Measurements from ENCODE around the gene FOXL1.

The FOXL1 gene

DNA sequence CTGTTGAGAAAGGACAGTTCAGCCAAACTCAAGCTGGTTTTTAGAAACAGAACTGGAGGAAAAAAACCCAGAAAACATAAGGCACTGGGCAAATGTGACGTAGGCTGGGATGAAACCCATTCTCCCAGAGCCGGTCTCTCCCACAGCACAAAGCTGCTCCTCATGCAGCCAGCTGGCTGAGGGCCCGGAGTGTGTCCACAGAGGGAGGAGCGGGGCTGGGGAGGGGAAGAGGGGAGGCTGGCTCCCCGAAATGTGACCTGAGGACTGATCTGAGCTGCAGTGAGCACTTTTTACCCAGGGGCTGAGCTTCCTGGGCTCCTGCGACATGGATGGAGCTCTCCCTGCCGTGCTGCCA lies 47.2 kb upstream of the FOXL1 start:
- H3K9me3 ChIP-seq (ENCODE audit: insufficient read depth, low read length) = no peaks in the 10 kb centered on the region
- H2AFZ ChIP-seq (ENCODE audit: low read depth, low read length, severe bottlenecking) = no peak overlapping the region
- H3K4me3 ChIP-seq (ENCODE audit: insufficient read depth, low read length, poor library complexity, severe bottlenecking) = no peak overlapping the region
- H3K4me2 ChIP-seq (ENCODE audit: low read depth, low read length, poor library complexity, severe bottlenecking) = no peak overlapping the region
- no peak overlapping the region for H3K9ac ChIP-seq (ENCODE audit: low read length)
- no peaks in the 10 kb centered on the region for H3K36me3 ChIP-seq (ENCODE audit: low read length)
- no peaks in the 10 kb centered on the region for H3F3A ChIP-seq (ENCODE audit: insufficient read depth)
- H3K27ac ChIP-seq (ENCODE audit: low read depth, low read length) = no peak overlapping the region
- no peaks in the 10 kb centered on the region for H3K79me2 ChIP-seq (ENCODE audit: insufficient read depth, low read length)
- TF ChIP-seq, protein P1, sequence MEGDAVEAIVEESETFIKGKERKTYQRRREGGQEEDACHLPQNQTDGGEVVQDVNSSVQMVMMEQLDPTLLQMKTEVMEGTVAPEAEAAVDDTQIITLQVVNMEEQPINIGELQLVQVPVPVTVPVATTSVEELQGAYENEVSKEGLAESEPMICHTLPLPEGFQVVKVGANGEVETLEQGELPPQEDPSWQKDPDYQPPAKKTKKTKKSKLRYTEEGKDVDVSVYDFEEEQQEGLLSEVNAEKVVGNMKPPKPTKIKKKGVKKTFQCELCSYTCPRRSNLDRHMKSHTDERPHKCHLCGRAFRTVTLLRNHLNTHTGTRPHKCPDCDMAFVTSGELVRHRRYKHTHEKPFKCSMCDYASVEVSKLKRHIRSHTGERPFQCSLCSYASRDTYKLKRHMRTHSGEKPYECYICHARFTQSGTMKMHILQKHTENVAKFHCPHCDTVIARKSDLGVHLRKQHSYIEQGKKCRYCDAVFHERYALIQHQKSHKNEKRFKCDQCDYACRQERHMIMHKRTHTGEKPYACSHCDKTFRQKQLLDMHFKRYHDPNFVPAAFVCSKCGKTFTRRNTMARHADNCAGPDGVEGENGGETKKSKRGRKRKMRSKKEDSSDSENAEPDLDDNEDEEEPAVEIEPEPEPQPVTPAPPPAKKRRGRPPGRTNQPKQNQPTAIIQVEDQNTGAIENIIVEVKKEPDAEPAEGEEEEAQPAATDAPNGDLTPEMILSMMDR (IDR thresholded peaks at IDR 0.05; ENCODE audit: insufficient read depth, low read length, poor library complexity, severe bottlenecking) = no peak
- no peak for TF ChIP-seq EZH2phosphoT487 (conservative IDR thresholded peaks at IDR 0.05; ENCODE audit: low read length)
- no peaks in the 10 kb centered on the region for H3K9me2 ChIP-seq (replicated peaks; ENCODE audit: insufficient read depth, low read length)
- H3K27me3 ChIP-seq (ENCODE audit: low read length) = no peaks in the 10 kb centered on the region
- H4K20me1 ChIP-seq (ENCODE audit: low read depth, low read length) = no peaks in the 10 kb centered on the region

DNA sequence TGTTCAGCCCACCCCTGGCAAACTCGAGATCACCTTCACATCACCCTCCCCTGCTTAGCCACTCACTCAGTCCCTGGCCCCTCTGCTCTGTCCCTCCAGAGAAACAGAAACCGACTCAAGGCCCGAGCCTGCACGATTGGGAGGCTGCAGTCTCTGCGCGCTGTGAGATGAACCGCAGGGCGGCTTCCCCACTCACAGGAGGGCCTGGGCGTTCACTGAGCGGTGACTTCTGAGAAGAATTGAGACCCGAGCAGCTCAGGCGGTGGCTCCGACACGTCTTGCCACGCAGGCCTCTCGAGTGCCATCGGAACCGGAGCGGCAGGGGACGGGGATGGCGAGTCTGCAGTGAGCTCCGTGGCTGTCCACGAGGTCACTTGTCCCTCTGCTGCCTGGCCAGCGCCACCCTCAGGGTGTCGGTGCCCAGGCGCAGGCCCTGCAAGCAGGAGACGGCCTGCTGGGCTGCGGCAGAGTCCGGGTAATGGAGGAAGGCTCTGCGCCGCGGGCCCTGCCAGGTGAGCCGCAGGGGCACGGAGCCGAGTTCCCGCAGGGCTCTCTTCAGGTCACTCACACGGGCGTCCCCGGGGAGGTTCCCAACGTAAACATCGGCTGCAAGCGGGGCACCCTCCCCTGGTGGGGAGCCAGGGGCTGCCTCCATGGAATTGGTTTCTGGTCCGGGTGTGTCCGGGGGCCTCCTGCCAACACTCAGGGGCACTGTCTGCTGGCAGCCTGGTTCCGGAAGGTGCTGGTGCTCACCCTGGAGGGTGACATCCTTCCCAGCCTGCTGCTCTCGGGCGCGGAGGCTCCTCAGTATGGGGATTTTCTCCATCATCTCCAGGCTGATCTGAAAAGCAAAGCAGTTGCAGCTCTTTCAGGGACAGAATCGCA lies 46.5 kb upstream of the FOXL1 start:
- TF ChIP-seq, protein P1 (IDR thresholded peaks at IDR 0.05; ENCODE audit: insufficient read depth, low read length, poor library complexity, severe bottlenecking) = no peak
- no peak for TF ChIP-seq EZH2phosphoT487 (conservative IDR thresholded peaks at IDR 0.05; ENCODE audit: low read length)
- H3K9me3 ChIP-seq (ENCODE audit: insufficient read depth, low read length) = no peaks in the 10 kb centered on the region

DNA sequence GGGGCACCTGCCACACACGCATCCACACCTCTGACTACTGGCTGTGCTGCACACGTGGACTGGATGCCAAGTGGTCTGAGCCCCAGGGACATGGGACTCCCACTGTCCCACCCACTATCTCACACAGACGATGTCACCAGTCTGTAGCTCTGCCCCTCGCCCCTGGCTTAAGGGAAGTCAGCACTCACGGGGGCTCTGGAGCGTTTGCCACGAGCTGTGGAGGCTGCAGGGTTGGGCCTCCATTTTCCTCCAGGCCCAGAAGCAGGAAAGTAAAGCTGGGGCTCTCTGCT lies 45.9 kb upstream of the FOXL1 start:
- TF ChIP-seq EZH2phosphoT487 (conservative IDR thresholded peaks at IDR 0.05; ENCODE audit: low read length) = no peak
- TF ChIP-seq, protein P1 (IDR thresholded peaks at IDR 0.05; ENCODE audit: insufficient read depth, low read length, poor library complexity, severe bottlenecking) = no peak
- H3K4me2 ChIP-seq (ENCODE audit: low read depth, low read length, poor library complexity, severe bottlenecking) = no peak overlapping the region
- no peak overlapping the region for H3K9ac ChIP-seq (ENCODE audit: low read length)
- H3K4me3 ChIP-seq (ENCODE audit: insufficient read depth, low read length, poor library complexity, severe bottlenecking) = no peak overlapping the region
- no peaks in the 10 kb centered on the region for H3K9me2 ChIP-seq (replicated peaks; ENCODE audit: insufficient read depth, low read length)
- no peaks in the 10 kb centered on the region for H3K9me3 ChIP-seq (ENCODE audit: insufficient read depth, low read length)
- no peak overlapping the region for H2AFZ ChIP-seq (ENCODE audit: low read depth, low read length, severe bottlenecking)
- H3K79me2 ChIP-seq (ENCODE audit: insufficient read depth, low read length) = no peaks in the 10 kb centered on the region
- no peaks in the 10 kb centered on the region for H3K27me3 ChIP-seq (ENCODE audit: low read length)
- H3K27ac ChIP-seq (ENCODE audit: low read depth, low read length) = no peak overlapping the region
- H3K36me3 ChIP-seq (ENCODE audit: low read length) = no peaks in the 10 kb centered on the region
- no peaks in the 10 kb centered on the region for H3F3A ChIP-seq (ENCODE audit: insufficient read depth)
- H4K20me1 ChIP-seq (ENCODE audit: low read depth, low read length) = no peaks in the 10 kb centered on the region

More for the DNA sequence above, 46.5 kb upstream of the FOXL1 start:
- Histone ChIP-seq H3F3A (ENCODE audit: insufficient read depth) (no peaks in the 10 kb centered on the region), H4K20me1 (ENCODE audit: low read depth, low read length) (no peaks in the 10 kb centered on the region), H3K27ac (ENCODE audit: low read depth, low read length) (no peak overlapping the region), H3K79me2 (ENCODE audit: insufficient read depth, low read length) (no peaks in the 10 kb centered on the region), H3K9ac (ENCODE audit: low read length) (no peak overlapping the region), H3K36me3 (ENCODE audit: low read length) (no peaks in the 10 kb centered on the region), H3K4me3 (ENCODE audit: insufficient read depth, low read length, poor library complexity, severe bottlenecking) (no peak overlapping the region), H3K9me2 (replicated peaks; ENCODE audit: insufficient read depth, low read length) (no peaks in the 10 kb centered on the region), H3K4me2 (ENCODE audit: low read depth, low read length, poor library complexity, severe bottlenecking) (no peak overlapping the region), H3K27me3 (ENCODE audit: low read length) (no peaks in the 10 kb centered on the region), H2AFZ (ENCODE audit: low read depth, low read length, severe bottlenecking) (no peak overlapping the region)
